Mesenchymal stem cell (in vitro differentiated cells and primary cell): ENCODE measurements around the gene TRIM2.

Experiments
- DNase-seq: peaks from one replicate; pipeline ENCODE4 v3.0.0-alpha.2; 2013
- H2AFZ ChIP-seq: one replicate; pipeline ENCODE4 v1.6.1; 2013; ENCODE audit warnings: low read depth, mild to moderate bottlenecking, control low read depth, inconsistent platforms, low read length, moderate library complexity
- H2AK5ac ChIP-seq: 2 replicates; pipeline ENCODE4 v1.6.1; 2013; ENCODE audit warnings: low read length, moderate library complexity, mild to moderate bottlenecking, inconsistent platforms; ENCODE audit not compliant: severe bottlenecking
- H2BK120ac ChIP-seq: one replicate; pipeline ENCODE4 v1.6.1; 2013; ENCODE audit warnings: low read depth, mild to moderate bottlenecking, inconsistent platforms, low read length, moderate library complexity
- H2BK12ac ChIP-seq, 2 experiments: one replicate each; pipeline ENCODE4 v1.6.1; 2013; ENCODE audit warnings: inconsistent platforms in 2 of 2, low read length in 2 of 2, mild to moderate bottlenecking in 2 of 2, moderate library complexity in 2 of 2, control low read depth in 1 of 2
- H2BK15ac ChIP-seq: one replicate; pipeline ENCODE4 v1.6.1; 2013; ENCODE audit warnings: mild to moderate bottlenecking, low read depth, inconsistent platforms; ENCODE audit not compliant: poor library complexity, severe bottlenecking
- H2BK5ac ChIP-seq: 2 replicates; pipeline ENCODE4 v1.6.1; 2013; ENCODE audit warnings: low read depth, mild to moderate bottlenecking, low read length, control low read depth, inconsistent platforms; ENCODE audit not compliant: poor library complexity, severe bottlenecking
- H3K14ac ChIP-seq, 2 experiments: one replicate each; pipeline ENCODE4 v1.6.1; 2013; ENCODE audit warnings: inconsistent platforms in 2 of 2, low read length in 2 of 2, control low read depth in 1 of 2, mild to moderate bottlenecking in 1 of 2, moderate library complexity in 1 of 2
- H3K18ac ChIP-seq, 2 experiments: one replicate each; pipeline ENCODE4 v1.6.1; 2013; ENCODE audit warnings: inconsistent platforms in 2 of 2, low read length in 2 of 2, control low read depth in 1 of 2, low read depth in 1 of 2, mild to moderate bottlenecking in 1 of 2
- H3K23ac ChIP-seq, 2 experiments: one replicate each; pipeline ENCODE4 v1.6.1; 2013; ENCODE audit warnings: inconsistent platforms in 2 of 2, low read length in 2 of 2, mild to moderate bottlenecking in 2 of 2, moderate library complexity in 2 of 2, control low read depth in 1 of 2
- H3K27ac ChIP-seq: 2 replicates; pipeline ENCODE4 v1.5.1; 2013; ENCODE audit warnings: mild to moderate bottlenecking, moderate library complexity, low read length, control low read depth, inconsistent platforms; ENCODE audit not compliant: poor library complexity, severe bottlenecking
- H3K27me3 ChIP-seq, 2 experiments: 2 replicates each; pipeline versions ENCODE4 v1.6.1 to v1.7.0; 2013; ENCODE audit warnings: low read length in 2 of 2, mild to moderate bottlenecking in 2 of 2, moderate library complexity in 2 of 2, control low read depth in 1 of 2, inconsistent platforms in 1 of 2; ENCODE audit not compliant: control insufficient read depth in 1 of 2, insufficient read depth in 1 of 2
- H3K36me3 ChIP-seq, 2 experiments: 2 replicates each; pipeline versions ENCODE4 v1.6.1 to v1.7.0; 2013; ENCODE audit warnings: low read length in 2 of 2, control low read depth in 1 of 2, inconsistent platforms in 1 of 2, low read depth in 1 of 2, mild to moderate bottlenecking in 1 of 2; ENCODE audit not compliant: insufficient read depth in 2 of 2, control insufficient read depth in 1 of 2
- H3K4ac ChIP-seq, 2 experiments: one replicate each; pipeline ENCODE4 v1.6.1; 2013; ENCODE audit warnings: inconsistent platforms in 2 of 2, low read length in 2 of 2, mild to moderate bottlenecking in 2 of 2, moderate library complexity in 2 of 2, control low read depth in 1 of 2, low read depth in 1 of 2
- H3K4me1 ChIP-seq: 2 replicates; pipeline ENCODE4 v1.6.1; 2013; ENCODE audit warnings: low read depth, low read length, control low read depth; ENCODE audit not compliant: control insufficient read depth, insufficient read depth
- H3K4me2 ChIP-seq: 2 replicates; pipeline ENCODE4 v1.6.1; 2013; ENCODE audit warnings: low read length, mild to moderate bottlenecking, inconsistent platforms; ENCODE audit not compliant: poor library complexity, severe bottlenecking
- H3K4me3 ChIP-seq, 2 experiments: 2 replicates each; pipeline versions ENCODE4 v1.5.1 to v1.7.0; 2013; ENCODE audit warnings: low read length in 2 of 2, mild to moderate bottlenecking in 2 of 2, control low read depth in 1 of 2, low read depth in 1 of 2; ENCODE audit not compliant: insufficient read depth in 1 of 2
- H3K79me1 ChIP-seq: replicated peaks from 2 replicates; pipeline ENCODE4 v1.6.1; 2013; ENCODE audit warnings: mild to moderate bottlenecking, control low read depth, low read length, inconsistent platforms; ENCODE audit not compliant: poor library complexity, severe bottlenecking
- H3K9ac ChIP-seq: 2 replicates; pipeline ENCODE4 v1.7.0; 2013; ENCODE audit warnings: mild to moderate bottlenecking, low read length, moderate library complexity
- H3K9me3 ChIP-seq: 2 replicates; pipeline ENCODE4 v1.7.0; 2013; ENCODE audit warnings: mild to moderate bottlenecking, low read length; ENCODE audit not compliant: control insufficient read depth
- H4K8ac ChIP-seq: one replicate; pipeline ENCODE4 v1.6.1; 2013; ENCODE audit warnings: inconsistent platforms, mild to moderate bottlenecking, low read length, moderate library complexity
- H4K91ac ChIP-seq: one replicate; pipeline ENCODE4 v1.6.1; 2013; ENCODE audit warnings: mild to moderate bottlenecking, low read length, inconsistent platforms
- WGBS: methylation state at CpG from one replicate; pipeline ENCODE4 v1.1.7; 2013; ENCODE audit warnings: mixed read lengths; 5-methylcytosine and 5-hydroxymethylcytosine counted together

Gene TRIM2

GRCh38 chr4:153206534-153206933 is 2.3 kb downstream of the TRIM2 start:
- Histone ChIP-seq H3K9ac (no peak overlapping the region), H2BK15ac (no peak overlapping the region), H3K18ac (no peak overlapping the region), H3K36me3 (peaks cover 0 to 4% of the 10 kb centered on the region in 2 experiments), H4K91ac (no peak overlapping the region), H3K4ac (no peak overlapping the region), H3K79me1 (peaks cover 17% of the 10 kb centered on the region), H3K27me3 (peaks cover 0 to 55% of the 10 kb centered on the region in 2 experiments), H2BK5ac (no peak overlapping the region), H3K4me2 (no peak overlapping the region), H3K9me3 (no peaks in the 10 kb centered on the region), H2BK12ac (no peak overlapping the region), H2BK120ac (no peak overlapping the region), H4K8ac (no peak overlapping the region), H3K4me3 (no peak overlapping the region), H3K4me1 (peaks cover 11% of the 10 kb centered on the region), H3K27ac (no peak overlapping the region), H2AFZ (no peak overlapping the region), H3K14ac (no peak overlapping the region), H2AK5ac (peak overlapping the region; percentile 34), H3K23ac (no peak overlapping the region)
- DNase-seq: no peak
- 32% methylated on average over 5 of the region's 5 CpGs for WGBS

GRCh38 chr4:153207027-153207426 is 2.8 kb downstream of the TRIM2 start:
- Histone ChIP-seq H3K4ac (no peak overlapping the region), H2AFZ (no peak overlapping the region), H3K27me3 (peaks cover 0 to 55% of the 10 kb centered on the region in 2 experiments), H2BK120ac (no peak overlapping the region), H2AK5ac (no peak overlapping the region), H3K9me3 (no peaks in the 10 kb centered on the region), H2BK15ac (no peak overlapping the region), H2BK5ac (no peak overlapping the region), H4K8ac (no peak overlapping the region), H3K18ac (no peak overlapping the region), H3K4me2 (no peak overlapping the region), H3K36me3 (peaks cover 0 to 4% of the 10 kb centered on the region in 2 experiments), H4K91ac (no peak overlapping the region), H3K14ac (no peak overlapping the region), H3K9ac (no peak overlapping the region), H3K27ac (no peak overlapping the region), H3K4me1 (peaks cover 11% of the 10 kb centered on the region), H2BK12ac (no peak overlapping the region), H3K79me1 (peaks cover 17% of the 10 kb centered on the region), H3K23ac (no peak overlapping the region), H3K4me3 (no peak overlapping the region)
- WGBS: 43% methylated on average over 7 of the region's 8 CpGs
- no peak for DNase-seq

- H3K9ac ChIP-seq: no peak overlapping the region
- no peak overlapping the region for H4K91ac ChIP-seq
- H3K9me3 ChIP-seq: no peaks in the 10 kb centered on the region
- peaks cover 17% of the 10 kb centered on the region for H3K79me1 ChIP-seq
- no peak overlapping the region for H3K18ac ChIP-seq
- no peak overlapping the region for H2BK15ac ChIP-seq
- peaks cover 0 to 55% of the 10 kb centered on the region in 2 experiments for H3K27me3 ChIP-seq
- H2AFZ ChIP-seq: no peak overlapping the region
- no peak overlapping the region for H3K27ac ChIP-seq
- H2BK12ac ChIP-seq: no peak overlapping the region
- peak; percentile 44 for DNase-seq
- H3K4me2 ChIP-seq: no peak overlapping the region
- H3K23ac ChIP-seq: no peak overlapping the region
- peaks cover 11% of the 10 kb centered on the region for H3K4me1 ChIP-seq
- no peak overlapping the region for H3K4me3 ChIP-seq
- H3K4ac ChIP-seq: no peak overlapping the region
- no peak overlapping the region for H2BK5ac ChIP-seq
- H2BK120ac ChIP-seq: no peak overlapping the region
- no peak overlapping the region for H2AK5ac ChIP-seq
- H4K8ac ChIP-seq: no peak overlapping the region
- H3K14ac ChIP-seq: no peak overlapping the region
- peaks cover 0 to 4% of the 10 kb centered on the region in 2 experiments for H3K36me3 ChIP-seq
- 34% methylated on average over 6 of the region's 7 CpGs for WGBS
These were observed 3.3 kb downstream of the TRIM2 start for GRCh38 chr4:153207567-153207966.

- Histone ChIP-seq H3K79me1 (peaks cover 20% of the 10 kb centered on the region), H3K14ac (no peak overlapping the region), H4K8ac (no peak overlapping the region), H2BK5ac (no peak overlapping the region), H3K27me3 (peaks cover 0 to 58% of the 10 kb centered on the region in 2 experiments), H3K4me2 (no peak overlapping the region), H2AK5ac (no peak overlapping the region), H3K36me3 (peaks cover 0 to 4% of the 10 kb centered on the region in 2 experiments), H3K4me3 (no peak overlapping the region), H3K23ac (no peak overlapping the region), H2BK15ac (no peak overlapping the region), H3K4me1 (peaks cover 11% of the 10 kb centered on the region), H3K9ac (no peak overlapping the region), H2BK12ac (no peak overlapping the region), H3K18ac (no peak overlapping the region), H3K9me3 (no peaks in the 10 kb centered on the region), H3K27ac (no peak overlapping the region), H3K4ac (no peak overlapping the region), H2AFZ (no peak overlapping the region), H2BK120ac (no peak overlapping the region), H4K91ac (no peak overlapping the region)
- 47% methylated on average over 5 of the region's 5 CpGs for WGBS
- DNase-seq: no peak
These were observed 5.2 kb downstream of the TRIM2 start for GRCh38 chr4:153209410-153209809.
